Astrocyte of the hippocampus (primary cell): Measurements from ENCODE around the gene STIM2.
"Not testable (repeated sequence)": the region's sequence is repeated elsewhere in the genome, so short reads cannot be mapped to it uniquely, and the experiment has no call there.

Experiments used
- DNase-seq: peaks from one replicate; pipeline ENCODE4 v3.0.0; 2011; ENCODE audit warnings: low read depth, low spot score

Gene STIM2

GRCh38 chr4:26867914-26868684 is 7.5 kb downstream of the STIM2 start:
- DNase-seq, result peak; percentile 36

GRCh38 chr4:26870576-26871262 is 10.1 kb downstream of the STIM2 start:
- DNase-seq, result no peak

- peak; percentile 61 for DNase-seq
Observed at GRCh38 chr4:26871611-26872010, 11.0 kb downstream of the STIM2 start.

- no peak for DNase-seq
Observed at GRCh38 chr4:26873391-26874026, 12.9 kb downstream of the STIM2 start.

- no peak for DNase-seq
Observed at GRCh38 chr4:26874110-26874509, 13.5 kb downstream of the STIM2 start.

GRCh38 chr4:26877406-26877805 is 16.8 kb downstream of the STIM2 start:
- DNase-seq, result no peak

- DNase-seq, result no peak
Observed at GRCh38 chr4:26877961-26878360, 17.3 kb downstream of the STIM2 start.

- DNase-seq, result peak; percentile 21
Observed at GRCh38 chr4:26878794-26879391, 18.3 kb downstream of the STIM2 start.

- DNase-seq, result no peak
Observed at GRCh38 chr4:26879805-26880204, 19.2 kb downstream of the STIM2 start.

- DNase-seq, result no peak
Observed at GRCh38 chr4:26884026-26884425, 23.4 kb downstream of the STIM2 start.

GRCh38 chr4:26884486-26884988 is 23.9 kb downstream of the STIM2 start:
- DNase-seq, result no peak

- no peak for DNase-seq
Observed at GRCh38 chr4:26885912-26886274, 25.3 kb downstream of the STIM2 start.

- DNase-seq, result no peak
Observed at GRCh38 chr4:26887143-26887542, 26.5 kb downstream of the STIM2 start.

GRCh38 chr4:26887809-26888208 is 27.2 kb downstream of the STIM2 start:
- no peak for DNase-seq

GRCh38 chr4:26889356-26889755 is 28.7 kb downstream of the STIM2 start:
- no peak for DNase-seq

- DNase-seq, result no peak
Observed at GRCh38 chr4:26891054-26891453, 30.4 kb downstream of the STIM2 start.

- DNase-seq, result no peak
Observed at GRCh38 chr4:26891867-26892266, 31.2 kb downstream of the STIM2 start.

- no peak for DNase-seq
Observed at GRCh38 chr4:26892480-26893150, 32.0 kb downstream of the STIM2 start.

GRCh38 chr4:26893491-26893890 is 32.9 kb downstream of the STIM2 start:
- no peak for DNase-seq

GRCh38 chr4:26894881-26895280 is 34.2 kb downstream of the STIM2 start:
- not testable (repeated sequence) for DNase-seq

GRCh38 chr4:26896636-26897035 is 36.0 kb downstream of the STIM2 start:
- DNase-seq, result peak; percentile 26

- DNase-seq, result no peak
Observed at GRCh38 chr4:26899991-26900390, 39.4 kb downstream of the STIM2 start.
